ENCODE data around the gene ANTXR2.

- TF ChIP-seq CTCF (IDR thresholded peaks at IDR 0.05) = no peak
- TF ChIP-seq POLR2A (IDR thresholded peaks at IDR 0.05) = no peak
Measured at GRCh38 chr4:79998201-79998600, 74.8 kb downstream of the ANTXR2 start.

Measured in uterus (tissue), 2 donors.